Heart left ventricle (tissue), 13 donors: ENCODE data around the gene RPL21.
"Not testable (repeated sequence)": the region's sequence is repeated elsewhere in the genome, so short reads cannot be mapped to it uniquely, and the experiment has no call there.

Experiments used
- POLR2A ChIP-seq, 2 donors: fragments of 450-650 bp; IDR thresholded peaks; one replicate each; pipeline ENCODE4 v1.6.1; 2017; ENCODE audit warnings: antibody characterized with exemption in 2 of 2, mild to moderate bottlenecking in 2 of 2, moderate library complexity in 2 of 2
- TF ChIP-seq, protein P1 (sequence below), 12 donors: fragments of 200-600 bp; sonication (generic) in 4 of 12; IDR thresholded peaks; one replicate each; pipeline versions ENCODE4 v1.5.0 to v1.8.0; 2018 to 2022; ENCODE audit warnings: antibody characterized with exemption in 12 of 12, mild to moderate bottlenecking in 5 of 12
- donor health status: ischemic (EF 13 %, LVEDD 7.1; RV severe dilation, severe dysfunction).
- donor health status: DM: no; HTN: yes; CAD: no.
- donor health status: DM: no; HTN: no; CAD: no.
- donor health status: ischemic (EF 25% LVEDD 6.9; RV normal size, moderate dysfunction).
- donor health status: ischemic (EF 25% LVEDD 5.7; RV mildly dilated, moderate dysfunction).
- donor health status: ischemic (EF 35%, LVEDD 5.7; RV mildly dilated, moderate dysfunction).
- donor health status: nonischemic (EF 11% LVEDD 7.7; RV severe dilation, severe dysfunction).
- donor health status: DM: yes; HTN: yes; CAD: no.
- donor health status: PGD.
- donor health status: ischemic (EF 29% LVEDD 5.4; RV normal size, mild dysfunction).
- donor health status: nonischemic (EF 23%, LVEDD 6.1; RV moderate dilation, normal function).

DNA sequence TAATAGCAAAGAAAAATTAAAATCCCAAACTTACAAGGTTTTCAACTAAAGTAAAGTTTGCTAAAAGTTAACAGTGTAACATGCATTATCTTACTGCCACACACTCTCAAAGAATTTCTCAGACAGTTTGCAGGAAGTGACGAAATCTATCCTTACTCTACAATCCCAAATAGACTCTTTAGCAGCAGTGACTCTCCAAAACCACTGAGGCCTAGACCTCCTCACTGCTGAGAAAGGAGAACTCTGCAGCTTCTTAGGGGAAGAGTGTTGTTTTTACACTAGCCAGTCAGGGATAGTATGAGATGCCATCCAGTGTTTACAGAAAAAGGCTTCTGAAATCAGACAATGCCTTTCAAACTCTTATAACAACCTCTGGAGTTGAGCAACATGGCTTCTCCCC lies 32.5 kb upstream of the RPL21 start:
- TF ChIP-seq, protein P1, sequence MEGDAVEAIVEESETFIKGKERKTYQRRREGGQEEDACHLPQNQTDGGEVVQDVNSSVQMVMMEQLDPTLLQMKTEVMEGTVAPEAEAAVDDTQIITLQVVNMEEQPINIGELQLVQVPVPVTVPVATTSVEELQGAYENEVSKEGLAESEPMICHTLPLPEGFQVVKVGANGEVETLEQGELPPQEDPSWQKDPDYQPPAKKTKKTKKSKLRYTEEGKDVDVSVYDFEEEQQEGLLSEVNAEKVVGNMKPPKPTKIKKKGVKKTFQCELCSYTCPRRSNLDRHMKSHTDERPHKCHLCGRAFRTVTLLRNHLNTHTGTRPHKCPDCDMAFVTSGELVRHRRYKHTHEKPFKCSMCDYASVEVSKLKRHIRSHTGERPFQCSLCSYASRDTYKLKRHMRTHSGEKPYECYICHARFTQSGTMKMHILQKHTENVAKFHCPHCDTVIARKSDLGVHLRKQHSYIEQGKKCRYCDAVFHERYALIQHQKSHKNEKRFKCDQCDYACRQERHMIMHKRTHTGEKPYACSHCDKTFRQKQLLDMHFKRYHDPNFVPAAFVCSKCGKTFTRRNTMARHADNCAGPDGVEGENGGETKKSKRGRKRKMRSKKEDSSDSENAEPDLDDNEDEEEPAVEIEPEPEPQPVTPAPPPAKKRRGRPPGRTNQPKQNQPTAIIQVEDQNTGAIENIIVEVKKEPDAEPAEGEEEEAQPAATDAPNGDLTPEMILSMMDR (IDR thresholded peaks at IDR 0.05) = not testable (repeated sequence)
- not testable (repeated sequence) for TF ChIP-seq POLR2A (IDR thresholded peaks at IDR 0.05)
